ENCODE data around the gene SLCO3A1.

SLCO3A1 gene

DNA sequence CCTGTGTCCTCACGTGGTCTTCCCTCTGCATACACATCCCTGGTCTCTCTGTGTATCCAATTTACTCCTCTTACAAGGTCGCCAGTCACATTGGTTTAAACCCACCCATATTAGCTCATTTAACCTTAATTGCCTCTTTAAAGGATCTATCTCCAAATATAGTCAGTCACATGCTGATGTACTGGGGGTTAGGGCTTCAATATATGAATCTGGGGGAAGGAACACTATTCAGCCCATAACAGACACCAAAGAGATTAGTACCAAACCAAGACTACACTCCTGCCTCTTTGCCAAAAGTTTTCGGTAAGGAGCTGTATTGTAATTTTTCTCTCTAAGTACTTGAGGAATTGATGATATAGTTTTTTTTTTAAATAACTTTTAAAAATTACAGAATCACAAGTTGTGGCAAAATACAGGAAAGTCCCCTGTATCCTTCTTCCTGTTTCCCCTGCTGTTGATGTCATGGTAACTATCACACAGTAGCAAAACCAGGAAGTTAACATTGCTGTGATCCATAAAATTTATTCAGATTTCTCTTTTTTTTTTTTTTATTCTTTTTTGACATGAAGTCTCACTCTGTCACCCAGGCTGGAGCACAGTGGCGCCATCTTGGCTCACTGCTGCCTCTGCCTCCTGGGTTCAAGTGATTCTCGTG lies 67.8 kb downstream of the SLCO3A1 start:
- DNase-seq: no peak
- no peak overlapping the region for H3K27ac Mint-ChIP-seq
- peaks cover 15% of the 10 kb centered on the region for H3K36me3 Mint-ChIP-seq (ENCODE audit: low read depth)
- H3K9me3 Mint-ChIP-seq: no peaks in the 10 kb centered on the region
- no peaks in the 10 kb centered on the region for H3K27me3 Mint-ChIP-seq
- no peak overlapping the region for H3K4me3 Mint-ChIP-seq
- H3K4me1 Mint-ChIP-seq (ENCODE audit: low read depth): peaks cover 41% of the 10 kb centered on the region

DNA sequence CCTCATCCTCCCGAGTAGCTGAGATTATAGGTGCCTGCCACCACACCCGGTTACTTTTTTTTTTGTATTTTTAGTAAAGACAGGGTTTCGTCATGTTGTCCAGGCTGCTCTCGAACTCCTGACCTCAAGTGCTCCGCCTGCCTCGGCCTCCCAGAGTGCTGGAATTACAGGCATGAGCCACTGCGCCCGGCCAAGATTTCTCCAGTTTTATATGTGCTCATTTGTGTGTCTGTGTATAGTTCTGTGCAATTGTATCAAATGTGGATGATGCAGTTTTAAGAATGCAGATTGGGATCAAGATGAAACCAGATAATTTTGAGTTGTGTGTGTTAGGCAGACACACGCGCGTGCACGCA lies 68.3 kb downstream of the SLCO3A1 start:
- DNase-seq: no peak
- Mint-ChIP-seq H3K4me1 (ENCODE audit: low read depth) (peaks cover 46% of the 10 kb centered on the region), H3K27me3 (no peaks in the 10 kb centered on the region), H3K4me3 (no peak overlapping the region), H3K36me3 (ENCODE audit: low read depth) (peaks cover 10% of the 10 kb centered on the region), H3K9me3 (no peaks in the 10 kb centered on the region), H3K27ac (no peak overlapping the region)

DNA sequence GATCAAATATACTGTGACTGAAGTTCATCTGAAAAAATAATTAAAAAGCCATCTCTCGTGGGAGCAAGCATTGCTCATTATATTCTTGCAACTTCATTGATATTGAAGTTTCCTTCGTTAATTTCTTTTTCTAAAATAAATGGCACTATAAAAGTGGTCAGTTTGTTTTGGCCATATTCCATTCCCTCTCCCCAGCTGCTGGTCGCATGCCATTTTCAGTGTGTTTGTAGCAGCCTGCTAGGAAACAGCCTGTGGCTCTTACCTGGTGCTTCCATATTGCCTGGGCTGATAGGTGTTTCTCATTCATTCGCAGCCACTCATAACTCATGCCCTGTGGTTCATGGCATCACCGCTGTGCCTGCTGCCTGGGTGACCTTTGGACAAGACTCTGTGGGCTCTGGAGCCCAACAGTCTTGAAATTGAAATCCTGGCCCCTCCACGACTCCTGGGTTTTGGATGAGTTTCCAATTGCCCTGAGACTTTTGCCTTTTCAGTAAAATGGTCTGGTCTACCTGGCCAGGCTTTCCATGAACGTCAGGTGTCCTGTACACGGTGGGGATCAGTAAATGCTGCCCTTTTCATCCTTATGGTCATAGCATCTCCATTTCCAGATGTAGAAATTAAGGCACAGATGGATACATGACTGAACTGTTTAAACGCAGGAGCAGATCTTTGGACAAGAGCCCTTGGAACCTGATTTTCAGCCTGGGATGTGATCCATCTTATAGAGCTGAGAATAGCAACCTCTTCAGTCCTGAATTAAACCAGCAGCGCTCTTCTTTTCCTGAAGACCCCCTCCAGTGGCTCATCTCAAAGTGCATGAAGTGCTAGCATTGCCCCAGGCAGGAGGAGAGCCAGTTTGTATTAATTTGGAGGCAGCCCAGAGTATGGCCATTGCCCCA lies 69.4 kb downstream of the SLCO3A1 start:
- H3K9me3 Mint-ChIP-seq: no peaks in the 10 kb centered on the region
- no peak overlapping the region for H3K27ac Mint-ChIP-seq
- H3K36me3 Mint-ChIP-seq (ENCODE audit: low read depth): peaks cover 2% of the 10 kb centered on the region
- no peaks in the 10 kb centered on the region for H3K27me3 Mint-ChIP-seq
- H3K4me3 Mint-ChIP-seq: no peak overlapping the region
- H3K4me1 Mint-ChIP-seq (ENCODE audit: low read depth): peaks cover 53% of the 10 kb centered on the region
- DNase-seq: no peak

DNA sequence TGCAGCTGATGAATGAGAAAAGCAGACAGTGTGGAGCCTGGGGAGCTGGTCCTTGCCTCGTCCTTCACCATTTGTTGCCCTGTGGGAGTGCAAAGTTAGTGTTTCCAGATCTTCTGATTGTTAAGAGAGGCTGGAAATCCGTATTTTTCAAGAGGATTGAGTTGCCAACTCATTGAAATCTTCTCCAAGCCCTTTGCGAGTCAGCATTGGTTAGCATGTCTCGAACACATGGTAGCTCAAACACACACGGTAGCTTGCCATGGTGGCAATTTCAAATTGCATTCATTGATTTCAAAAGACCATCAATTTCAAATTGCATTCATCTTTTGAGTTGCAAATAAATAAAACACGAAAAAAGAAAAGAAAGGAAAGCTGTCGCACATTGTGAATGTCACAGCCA lies 70.7 kb downstream of the SLCO3A1 start:
- no peak overlapping the region for H3K27ac Mint-ChIP-seq
- H3K36me3 Mint-ChIP-seq (ENCODE audit: low read depth): no peaks in the 10 kb centered on the region
- no peak overlapping the region for H3K4me3 Mint-ChIP-seq
- no peak for DNase-seq
- H3K4me1 Mint-ChIP-seq (ENCODE audit: low read depth): peaks cover 51% of the 10 kb centered on the region
- H3K9me3 Mint-ChIP-seq: no peaks in the 10 kb centered on the region
- no peaks in the 10 kb centered on the region for H3K27me3 Mint-ChIP-seq

DNA sequence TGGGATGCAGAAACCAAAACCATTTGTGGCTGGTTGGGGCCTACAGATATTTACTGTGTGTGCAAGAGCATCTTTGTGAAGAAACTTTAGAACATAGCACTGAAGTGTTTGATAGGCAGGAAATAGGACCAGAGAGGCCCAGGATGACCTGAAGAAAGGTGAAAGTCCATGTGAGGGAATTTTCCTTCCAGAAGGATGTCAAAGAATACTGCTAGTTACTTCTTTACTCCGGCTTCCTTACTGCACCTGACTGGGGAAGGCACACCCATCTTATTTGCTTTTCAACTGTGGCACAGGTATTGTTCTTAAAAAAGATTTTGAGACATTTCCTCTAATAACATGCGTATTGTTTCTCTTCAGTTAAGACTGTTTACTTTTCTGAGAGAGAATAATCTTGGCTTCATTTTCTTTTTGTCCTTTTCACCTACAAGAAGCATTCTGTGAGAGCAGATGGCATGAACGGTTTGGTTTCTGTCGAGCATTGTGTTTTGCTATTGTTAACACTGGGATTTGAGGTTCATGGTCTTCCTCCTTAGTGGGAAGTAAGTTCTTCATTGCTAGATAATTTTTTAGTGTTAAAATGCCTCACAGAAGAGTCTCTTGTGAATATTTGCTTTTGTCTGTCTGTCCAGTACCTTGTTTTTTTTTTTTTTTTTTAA lies 71.5 kb downstream of the SLCO3A1 start:
- Mint-ChIP-seq H3K9me3 (no peaks in the 10 kb centered on the region), H3K36me3 (ENCODE audit: low read depth) (no peaks in the 10 kb centered on the region), H3K27me3 (no peaks in the 10 kb centered on the region), H3K4me3 (no peak overlapping the region), H3K27ac (no peak overlapping the region), H3K4me1 (ENCODE audit: low read depth) (peaks cover 53% of the 10 kb centered on the region)
- no peak for DNase-seq

DNA sequence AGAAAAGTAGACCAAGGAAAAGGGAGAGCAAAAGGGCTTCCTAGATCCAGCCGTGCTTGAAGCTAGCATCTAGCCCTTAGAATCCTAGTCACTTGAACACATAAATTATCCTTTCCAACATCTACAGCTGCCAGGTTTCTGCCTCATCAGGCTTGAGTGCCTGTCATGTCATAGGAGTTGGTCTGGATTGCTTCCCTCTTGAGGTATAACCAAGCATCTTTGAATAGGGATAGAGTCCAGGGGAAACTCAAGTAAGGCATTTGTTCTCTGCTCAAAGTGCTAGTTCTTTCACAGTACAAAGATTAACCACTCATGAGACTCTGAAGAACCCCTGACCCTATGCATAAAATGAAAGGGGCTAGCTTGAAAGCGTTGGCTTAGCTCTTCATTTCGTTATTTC lies 72.3 kb downstream of the SLCO3A1 start:
- Mint-ChIP-seq H3K4me3 (no peak overlapping the region), H3K9me3 (no peaks in the 10 kb centered on the region), H3K4me1 (ENCODE audit: low read depth) (peaks cover 48% of the 10 kb centered on the region), H3K36me3 (ENCODE audit: low read depth) (no peaks in the 10 kb centered on the region), H3K27ac (no peak overlapping the region), H3K27me3 (no peaks in the 10 kb centered on the region)
- DNase-seq: no peak

DNA sequence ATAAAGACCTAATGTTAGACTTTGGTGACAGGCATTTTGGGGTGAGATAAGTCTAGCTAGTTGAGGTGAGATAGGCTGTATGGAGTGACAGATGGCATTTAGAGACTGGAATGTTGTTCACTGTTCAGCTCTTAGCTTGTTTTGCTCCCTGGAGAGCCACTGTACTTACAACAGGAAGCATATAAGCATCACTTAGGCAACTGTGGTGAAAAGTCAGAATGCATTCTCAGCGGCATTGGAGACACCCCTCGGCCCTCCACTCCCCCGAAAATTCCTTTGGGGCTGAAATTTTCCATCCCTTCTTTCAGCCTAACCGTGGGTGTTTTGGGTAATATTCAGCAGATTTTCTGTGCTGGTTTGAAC lies 73.4 kb downstream of the SLCO3A1 start:
- no peaks in the 10 kb centered on the region for H3K9me3 Mint-ChIP-seq
- H3K27me3 Mint-ChIP-seq: no peaks in the 10 kb centered on the region
- H3K36me3 Mint-ChIP-seq (ENCODE audit: low read depth): no peaks in the 10 kb centered on the region
- no peak overlapping the region for H3K27ac Mint-ChIP-seq
- peaks cover 41% of the 10 kb centered on the region for H3K4me1 Mint-ChIP-seq (ENCODE audit: low read depth)
- DNase-seq: no peak
- H3K4me3 Mint-ChIP-seq: no peak overlapping the region

DNA sequence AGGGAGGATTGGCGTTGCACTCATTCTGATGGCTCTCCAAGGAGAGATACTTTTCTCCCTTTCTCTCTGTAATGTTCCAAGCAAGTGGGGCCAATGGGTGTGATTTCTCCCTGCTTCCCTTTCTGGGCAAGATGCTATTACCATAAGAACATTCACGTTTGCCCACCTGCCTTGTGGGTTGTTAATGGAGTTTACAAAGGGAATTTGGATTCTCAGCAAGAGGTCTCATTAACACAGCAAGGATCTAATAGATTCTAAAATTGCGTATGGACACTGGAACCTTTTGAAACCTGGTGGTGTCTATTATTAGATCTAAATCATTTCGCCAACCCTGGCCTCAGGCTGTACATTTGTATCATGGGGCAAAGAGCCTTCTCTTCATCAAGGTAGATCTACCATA lies 74.1 kb downstream of the SLCO3A1 start:
- Mint-ChIP-seq H3K27me3 (no peaks in the 10 kb centered on the region), H3K36me3 (ENCODE audit: low read depth) (no peaks in the 10 kb centered on the region), H3K9me3 (no peaks in the 10 kb centered on the region), H3K4me3 (no peak overlapping the region), H3K4me1 (ENCODE audit: low read depth) (peaks cover 40% of the 10 kb centered on the region), H3K27ac (no peak overlapping the region)
- DNase-seq: no peak

DNA sequence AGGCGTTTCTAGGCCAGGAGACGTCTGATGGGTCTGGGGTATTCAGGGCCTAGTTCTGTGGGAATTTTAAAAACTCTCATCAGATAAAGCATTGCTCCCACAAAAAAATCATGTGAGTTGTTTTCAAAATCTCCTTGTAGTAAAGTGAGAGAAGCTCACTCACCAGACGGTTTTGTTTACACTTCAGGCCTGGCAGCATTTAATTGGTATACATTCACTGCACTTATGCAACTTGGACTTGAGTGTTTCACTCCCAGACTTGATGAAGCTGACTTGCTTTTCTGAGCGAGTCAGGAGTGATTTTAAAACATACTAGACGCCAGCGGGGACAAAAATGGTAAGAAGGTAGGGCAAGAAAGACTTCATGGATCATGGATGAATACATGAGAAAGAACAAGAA lies 75.2 kb downstream of the SLCO3A1 start:
- Mint-ChIP-seq H3K9me3 (no peaks in the 10 kb centered on the region), H3K36me3 (ENCODE audit: low read depth) (no peaks in the 10 kb centered on the region), H3K27me3 (no peaks in the 10 kb centered on the region), H3K4me1 (ENCODE audit: low read depth) (peaks cover 35% of the 10 kb centered on the region), H3K4me3 (no peak overlapping the region), H3K27ac (no peak overlapping the region)
- no peak for DNase-seq

DNA sequence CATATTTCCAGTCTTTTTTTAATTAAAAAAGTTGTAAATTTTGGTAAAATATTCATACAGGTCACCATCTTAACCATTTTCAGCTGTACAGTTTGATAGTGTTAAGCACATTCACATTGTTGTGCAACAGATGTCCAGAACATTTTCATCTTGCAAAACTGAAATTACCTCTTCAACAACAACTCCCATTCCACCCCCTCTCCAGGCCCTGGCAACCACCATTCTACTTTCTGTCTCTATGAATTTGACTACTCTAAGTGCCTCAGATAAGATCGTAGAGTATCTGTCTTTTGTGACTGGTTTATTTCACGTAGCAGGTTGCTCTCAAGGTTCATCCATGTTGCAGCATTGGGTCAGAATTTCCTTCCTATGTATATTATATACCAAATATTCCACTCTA lies 76.0 kb downstream of the SLCO3A1 start:
- no peak overlapping the region for H3K4me3 Mint-ChIP-seq
- H3K9me3 Mint-ChIP-seq: peaks cover 3% of the 10 kb centered on the region
- H3K27ac Mint-ChIP-seq: no peak overlapping the region
- H3K4me1 Mint-ChIP-seq (ENCODE audit: low read depth): peaks cover 32% of the 10 kb centered on the region
- DNase-seq: no peak
- no peaks in the 10 kb centered on the region for H3K36me3 Mint-ChIP-seq (ENCODE audit: low read depth)
- H3K27me3 Mint-ChIP-seq: no peaks in the 10 kb centered on the region

DNA sequence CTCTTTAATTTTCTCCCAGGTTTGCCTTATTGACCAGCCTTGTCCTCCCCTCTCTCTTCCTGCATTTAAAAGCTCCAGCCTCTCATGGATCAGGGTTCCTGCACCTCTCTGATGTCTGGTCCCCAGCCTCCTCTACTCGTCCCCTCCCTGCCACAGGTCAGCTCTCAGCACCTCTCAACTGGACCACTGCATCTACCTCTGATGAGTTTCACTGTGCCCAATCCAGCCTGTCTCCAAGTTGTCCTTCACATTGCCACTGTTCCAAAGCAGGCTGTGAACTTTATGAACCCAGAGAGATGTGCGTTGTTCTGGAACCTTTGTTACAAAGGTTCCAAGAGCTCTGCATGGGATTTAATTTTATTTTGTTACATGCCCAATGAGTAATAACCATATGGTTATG lies 76.6 kb downstream of the SLCO3A1 start:
- H3K27ac Mint-ChIP-seq: no peak overlapping the region
- peaks cover 30% of the 10 kb centered on the region for H3K4me1 Mint-ChIP-seq (ENCODE audit: low read depth)
- DNase-seq: no peak
- H3K9me3 Mint-ChIP-seq: peaks cover 3% of the 10 kb centered on the region
- no peaks in the 10 kb centered on the region for H3K27me3 Mint-ChIP-seq
- no peaks in the 10 kb centered on the region for H3K36me3 Mint-ChIP-seq (ENCODE audit: low read depth)
- H3K4me3 Mint-ChIP-seq: no peak overlapping the region

DNA sequence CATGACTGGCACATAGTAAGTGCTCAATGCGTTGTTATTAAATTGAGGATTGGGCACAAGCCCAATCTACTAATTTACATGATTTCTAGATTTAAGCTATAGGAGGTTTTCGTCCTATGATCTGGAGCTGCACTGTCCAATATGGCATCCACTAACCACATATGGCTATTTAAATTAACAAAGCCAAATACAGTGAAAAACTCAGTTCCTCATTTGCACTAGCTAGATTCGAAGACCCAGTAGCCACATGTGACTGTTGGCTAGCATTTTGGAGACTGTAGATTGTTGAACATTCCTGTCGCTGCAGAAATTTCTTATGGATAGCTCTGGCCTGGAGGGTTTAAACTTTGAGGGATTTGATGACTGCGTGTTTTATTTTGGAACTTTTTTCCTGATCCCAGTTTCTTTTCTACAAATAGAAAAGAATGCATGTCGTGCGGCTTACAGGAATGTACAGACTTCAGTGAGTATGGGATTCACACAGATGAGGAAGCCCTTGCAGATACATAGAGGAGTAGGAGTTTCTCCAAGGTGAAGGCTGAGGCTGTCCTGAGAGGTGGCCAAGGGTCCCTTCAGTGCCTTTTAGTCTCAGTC lies 82.8 kb downstream of the SLCO3A1 start:
- Mint-ChIP-seq H3K4me1 (ENCODE audit: low read depth) (peaks cover 32% of the 10 kb centered on the region), H3K27ac (no peak overlapping the region), H3K36me3 (ENCODE audit: low read depth) (no peaks in the 10 kb centered on the region), H3K27me3 (no peaks in the 10 kb centered on the region), H3K9me3 (peaks cover 3% of the 10 kb centered on the region), H3K4me3 (no peak overlapping the region)
- no peak for DNase-seq

DNA sequence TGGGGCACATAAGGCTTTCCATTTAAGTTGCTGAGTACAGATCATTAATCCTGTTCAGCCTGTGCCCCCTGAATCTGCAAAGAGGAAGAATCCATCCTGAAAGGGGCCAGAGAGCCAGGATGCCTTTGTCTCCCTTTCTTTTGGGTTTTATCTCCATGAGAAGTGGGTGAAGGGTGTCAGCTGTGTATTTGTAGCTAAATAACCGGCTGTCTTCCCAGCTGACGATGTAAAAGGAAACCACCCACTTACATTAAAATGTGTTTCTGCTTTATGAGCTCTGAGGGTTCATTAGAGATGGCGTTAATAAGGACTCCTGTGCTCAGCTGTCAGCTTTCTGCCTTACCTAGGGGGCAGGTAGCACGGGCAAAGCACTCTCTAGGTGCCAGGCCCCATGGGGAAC lies 83.4 kb downstream of the SLCO3A1 start:
- peaks cover 37% of the 10 kb centered on the region for H3K4me1 Mint-ChIP-seq (ENCODE audit: low read depth)
- H3K9me3 Mint-ChIP-seq: peaks cover 3% of the 10 kb centered on the region
- no peaks in the 10 kb centered on the region for H3K36me3 Mint-ChIP-seq (ENCODE audit: low read depth)
- DNase-seq: no peak
- H3K4me3 Mint-ChIP-seq: no peak overlapping the region
- no peak overlapping the region for H3K27ac Mint-ChIP-seq
- H3K27me3 Mint-ChIP-seq: no peaks in the 10 kb centered on the region

DNA sequence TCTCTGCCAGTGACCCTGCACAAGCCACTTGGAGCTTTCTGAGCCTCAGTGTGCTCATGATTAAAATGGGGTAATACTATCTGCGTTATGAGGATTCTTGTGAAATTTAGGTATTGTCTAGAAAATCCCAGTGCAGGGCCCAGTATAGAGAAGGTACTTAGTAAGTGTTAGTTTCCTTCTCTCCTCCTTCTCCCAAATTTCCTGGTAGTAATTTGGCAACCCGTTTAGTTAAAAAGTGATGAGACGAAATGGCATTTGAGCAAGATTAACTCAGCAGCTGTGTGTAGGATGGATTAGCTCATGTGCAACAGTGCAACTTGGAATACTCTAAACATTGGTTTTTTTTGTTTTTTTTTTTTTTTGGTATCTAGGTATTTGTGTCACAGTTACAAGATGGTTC lies 84.6 kb downstream of the SLCO3A1 start:
- H3K4me1 Mint-ChIP-seq (ENCODE audit: low read depth): peaks cover 48% of the 10 kb centered on the region
- H3K27me3 Mint-ChIP-seq: no peaks in the 10 kb centered on the region
- H3K4me3 Mint-ChIP-seq: no peak overlapping the region
- H3K36me3 Mint-ChIP-seq (ENCODE audit: low read depth): no peaks in the 10 kb centered on the region
- no peak overlapping the region for H3K27ac Mint-ChIP-seq
- no peak for DNase-seq
- H3K9me3 Mint-ChIP-seq: peaks cover 3% of the 10 kb centered on the region

DNA sequence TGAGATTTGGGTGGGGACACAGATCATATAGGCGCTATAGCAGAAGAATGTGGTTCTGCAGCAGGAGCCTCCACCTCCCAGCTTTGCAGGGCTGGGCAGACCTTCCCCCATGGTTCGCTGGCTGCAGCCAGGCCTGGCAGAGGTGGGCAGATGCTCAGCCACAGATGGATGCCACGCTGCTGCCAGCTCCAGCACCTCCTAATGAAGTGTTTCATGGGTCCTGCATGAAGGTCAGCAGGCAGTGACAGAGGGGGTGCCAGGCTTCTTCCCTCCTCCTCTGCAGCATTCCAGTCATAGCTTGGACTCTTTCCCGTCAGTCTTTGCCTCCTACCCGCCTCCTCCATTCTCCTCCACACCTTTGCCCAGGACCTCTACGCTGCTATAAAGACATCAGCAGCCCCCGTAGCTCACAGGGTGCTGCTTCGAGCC lies 85.9 kb downstream of the SLCO3A1 start:
- no peak for DNase-seq
- H3K27ac Mint-ChIP-seq: no peak overlapping the region
- H3K4me1 Mint-ChIP-seq (ENCODE audit: low read depth): peaks cover 52% of the 10 kb centered on the region
- H3K36me3 Mint-ChIP-seq (ENCODE audit: low read depth): no peaks in the 10 kb centered on the region
- H3K27me3 Mint-ChIP-seq: no peaks in the 10 kb centered on the region
- H3K4me3 Mint-ChIP-seq: no peak overlapping the region
- H3K9me3 Mint-ChIP-seq: no peaks in the 10 kb centered on the region
